SK-N-SH (cell line): ENCODE measurements around the gene SLC6A13. TPM values are rescaled to one million over a fixed set of nuclear protein-coding genes. Genes with fewer than 3 reads are reported as not detected.
"Not testable (repeated sequence)": the region's sequence is repeated elsewhere in the genome, so short reads cannot be mapped to it uniquely, and the experiment has no call there.

ENCODE experiments used
- CTCF ChIA-PET: fragments of 300-600, 350-600 bp; formaldehyde crosslinking; extraction: SDS; loops from one replicate; lab custom pipeline; 2021; lab: Yijun Ruan, JAX
- POLR2A ChIA-PET: fragments of 350-600 bp; sonication (Branson Sonifier 250); formaldehyde crosslinking; extraction: SDS; loops from one replicate; lab custom pipeline; 2020; ENCODE audit warnings: antibody characterized with exemption, inconsistent platforms; lab: Yijun Ruan, JAX
- DNase-seq: peaks from one replicate; pipeline ENCODE4 v3.0.0; 2012
- H2AFZ ChIP-seq: fragments of 200-600 bp; sonication (generic); 2 replicates; pipeline ENCODE4 v1.8.1; 2016; ENCODE audit warnings: antibody characterized with exemption, mild to moderate bottlenecking, low read depth
- H3F3A ChIP-seq: fragments of 200-600 bp; sonication (generic); replicated peaks from 2 replicates; pipeline ENCODE3; 2016; ENCODE audit warnings: antibody characterized with exemption, mild to moderate bottlenecking; ENCODE audit not compliant: insufficient read depth
- H3K27ac ChIP-seq, 2 experiments: fragments of 200-500 bp in 1 of 2; fragments of 200-600 bp in 1 of 2; sonication (Bioruptor generic) in 1 of 2; sonication (generic), shearing (Covaris generic) in 1 of 2; 2 replicates each; pipeline versions ENCODE4 v1.5.1 to v1.6.1; 2014 to 2016; ENCODE audit warnings: low read depth in 2 of 2, inconsistent platforms in 1 of 2, low read length in 1 of 2, mild to moderate bottlenecking in 1 of 2, mixed read lengths in 1 of 2
- H3K27me3 ChIP-seq: fragments of 200-600 bp; sonication (generic), shearing (Covaris generic); 2 replicates; pipeline ENCODE4 v1.6.1; 2016; ENCODE audit warnings: mixed run types; ENCODE audit not compliant: insufficient read depth
- H3K36me3 ChIP-seq, 2 experiments: fragments of 200-500 bp in 1 of 2; fragments of 200-600 bp in 1 of 2; sonication (Bioruptor generic) in 1 of 2; sonication (generic) in 1 of 2; replicated peaks in 1 of 2; 2 replicates each; pipeline versions ENCODE3 to v1.5.1; 2014 to 2016; ENCODE audit warnings: low read length in 1 of 2, mild to moderate bottlenecking in 1 of 2; ENCODE audit not compliant: insufficient read depth in 2 of 2, control insufficient read depth in 1 of 2
- H3K4me1 ChIP-seq, 2 experiments: fragments of 200-500 bp in 1 of 2; fragments of 200-600 bp in 1 of 2; sonication (Bioruptor generic) in 1 of 2; sonication (generic), shearing (Covaris generic) in 1 of 2; 2 replicates each; pipeline versions ENCODE4 v1.5.1 to v1.6.1; 2014 to 2016; ENCODE audit warnings: low read depth in 1 of 2, low read length in 1 of 2, mixed run types in 1 of 2; ENCODE audit not compliant: insufficient read depth in 2 of 2, control insufficient read depth in 1 of 2
- H3K4me2 ChIP-seq: fragments of 200-600 bp; sonication (generic), shearing (Covaris generic); 2 replicates; pipeline ENCODE4 v1.6.1; 2017; ENCODE audit warnings: mixed run types
- H3K4me3 ChIP-seq, 2 experiments: fragments of 200-500 bp in 1 of 2; fragments of 200-600 bp in 1 of 2; sonication (Bioruptor generic) in 1 of 2; sonication (generic), shearing (Covaris generic) in 1 of 2; 2 replicates each; pipeline versions ENCODE4 v1.5.1 to v1.8.1; 2014 to 2016; ENCODE audit warnings: low read depth in 2 of 2, inconsistent platforms in 1 of 2, low read length in 1 of 2, mild to moderate bottlenecking in 1 of 2, mixed read lengths in 1 of 2, moderate library complexity in 1 of 2
- H3K79me2 ChIP-seq: fragments of 200-600 bp; sonication (generic); 2 replicates; pipeline ENCODE4 v1.8.1; 2017; ENCODE audit warnings: mild to moderate bottlenecking; ENCODE audit not compliant: insufficient read depth
- H3K9ac ChIP-seq: fragments of 200-600 bp; sonication (generic); 2 replicates; pipeline ENCODE4 v1.6.1; 2017; ENCODE audit warnings: mixed run types
- H3K9me2 ChIP-seq: fragments of 200-600 bp; sonication (generic); 2 replicates; pipeline ENCODE4 v1.6.1; 2017; ENCODE audit warnings: mixed run types
- H3K9me3 ChIP-seq: fragments of 200-600 bp; sonication (generic); 2 replicates; pipeline ENCODE4 v1.6.1; 2017; ENCODE audit warnings: mixed run types, mild to moderate bottlenecking, moderate library complexity
- H4K20me1 ChIP-seq: fragments of 200-600 bp; sonication (generic); 2 replicates; pipeline ENCODE4 v1.6.1; 2017; ENCODE audit warnings: mild to moderate bottlenecking, mixed run types; ENCODE audit not compliant: insufficient read depth
- CHD2 ChIP-seq: fragments of 150-350 bp; IDR thresholded peaks from 2 replicates; pipeline ENCODE4 v1.6.1; 2018; ENCODE audit warnings: low read length; ENCODE audit not compliant: partially characterized antibody
- FOSL2 ChIP-seq: IDR thresholded peaks from 2 replicates; pipeline ENCODE4 v1.4.0; 2012; ENCODE audit warnings: low read depth, mild to moderate bottlenecking, moderate library complexity, borderline replicate concordance
- FOXM1 ChIP-seq: IDR thresholded peaks from 2 replicates; pipeline ENCODE4 v1.4.0; 2012; ENCODE audit warnings: low read depth, mild to moderate bottlenecking
- GATA2 ChIP-seq: sonication (generic); formaldehyde crosslinking; IDR thresholded peaks from 2 replicates; pipeline ENCODE4 v1.5.0; 2020; ENCODE audit warnings: mild to moderate bottlenecking, missing genetic modification reagents
- MXI1 ChIP-seq: IDR thresholded peaks from 2 replicates; pipeline ENCODE4 v1.6.1; 2012; ENCODE audit warnings: mild to moderate bottlenecking, low read depth, low read length, improper control_type of control experiment
- POLR2AphosphoS5 ChIP-seq: IDR thresholded peaks from 2 replicates; pipeline ENCODE4 v1.6.1; 2012; ENCODE audit warnings: low read depth, low read length
- RAD21 ChIP-seq: IDR thresholded peaks from 2 replicates; pipeline ENCODE4 v1.6.1; 2012; ENCODE audit warnings: mild to moderate bottlenecking, low read length
- RXRA ChIP-seq: IDR thresholded peaks from 2 replicates; pipeline ENCODE4 v1.4.0; 2012; ENCODE audit warnings: low read depth, mild to moderate bottlenecking, borderline replicate concordance
- SIN3A ChIP-seq: IDR thresholded peaks from 2 replicates; pipeline ENCODE4 v1.6.1; 2012; ENCODE audit warnings: low read depth, mild to moderate bottlenecking, low read length, moderate library complexity, borderline replicate concordance
- YY1 ChIP-seq: IDR thresholded peaks from 2 replicates; pipeline ENCODE4 v1.4.0; 2012; ENCODE audit warnings: low read depth, mild to moderate bottlenecking
- WGBS: methylation state at CpG from one replicate; pipeline ENCODE4 v1.1.6; 2017; ENCODE audit warnings: low lambda C conversion rate; 5-methylcytosine and 5-hydroxymethylcytosine counted together
- polyA plus RNA-seq, 3 experiments: library from polyadenylated mRNA; depleted of rRNA; stranded (reverse); fragments of >200 nt; gene quantifications; 2 replicates each; pipeline ENCODE4 v1.2.3, GENCODE V29; 2012
- TF ChIP-seq, protein P1 (sequence below): IDR thresholded peaks from 2 replicates; pipeline ENCODE4 v1.4.0; 2012; ENCODE audit warnings: low read depth
- TF ChIP-seq, protein P2 (sequence below): IDR thresholded peaks from 2 replicates; pipeline ENCODE4; 2012
- TF ChIP-seq, protein P3 (sequence below): IDR thresholded peaks from 2 replicates; pipeline ENCODE4 v1.4.0; 2012; ENCODE audit warnings: low read depth, borderline replicate concordance
- TF ChIP-seq, protein P4 (sequence below): fragments of 150-350 bp; IDR thresholded peaks from 2 replicates; pipeline ENCODE4 v1.6.1; 2017; ENCODE audit warnings: antibody characterized with exemption, low read length, low read depth, borderline replicate concordance

Gene SLC6A13
- polyA plus RNA-seq, 1 of the 3 experiments (the other 2 are of a cell fraction) = 0.05 TPM

DNA sequence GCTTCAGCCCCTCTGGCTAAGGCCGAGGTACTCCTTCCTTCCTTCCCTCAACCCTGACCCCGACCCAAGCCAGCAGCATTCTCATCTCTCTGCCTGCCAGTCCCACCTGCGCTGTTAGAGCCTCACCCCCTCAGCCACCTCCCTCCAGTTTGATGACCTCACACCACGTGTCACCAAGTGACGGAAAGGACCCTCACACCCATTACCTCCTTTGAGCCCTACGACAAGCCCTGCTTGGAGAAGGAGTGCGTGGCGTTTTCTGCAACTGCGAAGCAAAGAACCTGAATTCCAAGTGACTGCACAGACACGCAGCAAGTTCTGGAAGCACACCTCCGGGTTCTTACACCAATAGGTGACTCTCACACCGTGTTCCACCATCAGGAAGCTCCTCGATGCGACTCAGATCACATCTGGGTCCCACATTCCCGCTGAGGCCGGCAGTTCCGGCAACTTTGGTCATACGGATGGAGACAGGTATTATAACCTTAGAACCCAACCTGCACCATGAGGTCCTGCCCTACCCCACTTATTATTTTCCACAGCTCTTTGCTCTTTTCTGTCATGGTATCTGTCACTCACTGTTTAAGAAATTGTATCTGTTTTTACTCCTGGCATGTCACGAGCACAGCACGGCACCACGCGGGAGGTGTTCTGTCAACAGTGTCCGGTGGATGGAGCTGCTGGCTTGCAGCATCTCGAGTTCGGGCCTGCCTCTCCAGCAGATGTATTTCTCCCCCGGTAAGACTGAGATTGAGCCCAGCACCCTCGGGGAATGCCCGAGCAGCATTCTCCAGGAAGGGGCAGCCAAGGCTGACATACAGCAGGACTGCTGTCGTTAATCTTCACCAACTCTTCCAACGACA is 43.7 kb downstream of the SLC6A13 start (continued):
- TF ChIP-seq, protein P1, sequence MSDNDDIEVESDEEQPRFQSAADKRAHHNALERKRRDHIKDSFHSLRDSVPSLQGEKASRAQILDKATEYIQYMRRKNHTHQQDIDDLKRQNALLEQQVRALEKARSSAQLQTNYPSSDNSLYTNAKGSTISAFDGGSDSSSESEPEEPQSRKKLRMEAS = no peak
- TF ChIP-seq RXRA = no peak
- no peak for TF ChIP-seq SIN3A
- TF ChIP-seq, all 33 proteins: peak for 0

DNA sequence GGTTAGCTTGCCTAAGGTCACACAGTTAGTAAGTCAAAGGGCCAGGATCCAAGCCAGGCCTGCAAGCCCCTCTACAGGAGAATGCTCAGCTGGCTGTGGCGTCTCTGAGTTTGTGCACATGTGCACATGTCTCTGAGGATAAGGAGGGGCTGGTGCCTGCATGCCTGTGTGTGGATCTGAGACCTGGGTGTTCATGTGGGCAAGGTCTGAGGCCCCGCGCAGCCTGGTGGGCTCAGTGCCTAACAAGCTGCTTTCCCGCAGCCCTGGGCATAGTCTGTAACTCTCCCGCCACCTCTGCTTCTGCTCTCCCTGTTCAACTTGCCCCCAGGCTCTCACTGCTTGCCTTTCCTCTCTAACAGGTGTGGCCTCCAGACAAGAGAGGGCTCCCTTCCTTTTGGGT is 44.4 kb downstream of the SLC6A13 start:
- Histone ChIP-seq H3K79me2 (no peaks in the 10 kb centered on the region), H3K4me3 (no peak overlapping the region), H3K27me3 (no peaks in the 10 kb centered on the region), H4K20me1 (no peaks in the 10 kb centered on the region), H3K9me2 (no peaks in the 10 kb centered on the region), H2AFZ (no peak overlapping the region), H3K27ac (no peak overlapping the region), H3K9me3 (no peaks in the 10 kb centered on the region), H3F3A (no peaks in the 10 kb centered on the region), H3K4me1 (peaks cover 0 to 2% of the 10 kb centered on the region in 2 experiments; a peak in 1 of 4 replicates), H3K36me3 (no peaks in the 10 kb centered on the region), H3K4me2 (no peak overlapping the region), H3K9ac (no peak overlapping the region)
- DNase-seq = no peak
- ChIA-PET CTCF (interaction anchor here (1.5 to 2.0 kb wide), 2 partner anchors 16 to 28 kb away, joined by 3 to 13 read pairs; no protein-coding TSS in a partner anchor), POLR2A (interaction anchor here (0.6 kb wide), 1 partner anchor 29 kb away, joined by 3 read pairs; no protein-coding TSS in a partner anchor)
- TF ChIP-seq FOXM1 (no peak), MXI1 (no peak), RAD21 (no peak), GATA2 (no peak), POLR2AphosphoS5 (no peak), FOSL2 (no peak), CHD2 (no peak), YY1 (no peak)
- TF ChIP-seq, protein P2, sequence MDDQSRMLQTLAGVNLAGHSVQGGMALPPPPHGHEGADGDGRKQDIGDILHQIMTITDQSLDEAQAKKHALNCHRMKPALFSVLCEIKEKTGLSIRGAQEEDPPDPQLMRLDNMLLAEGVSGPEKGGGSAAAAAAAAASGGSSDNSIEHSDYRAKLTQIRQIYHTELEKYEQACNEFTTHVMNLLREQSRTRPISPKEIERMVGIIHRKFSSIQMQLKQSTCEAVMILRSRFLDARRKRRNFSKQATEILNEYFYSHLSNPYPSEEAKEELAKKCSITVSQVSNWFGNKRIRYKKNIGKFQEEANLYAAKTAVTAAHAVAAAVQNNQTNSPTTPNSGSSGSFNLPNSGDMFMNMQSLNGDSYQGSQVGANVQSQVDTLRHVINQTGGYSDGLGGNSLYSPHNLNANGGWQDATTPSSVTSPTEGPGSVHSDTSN = no peak
- TF ChIP-seq, protein P3, sequence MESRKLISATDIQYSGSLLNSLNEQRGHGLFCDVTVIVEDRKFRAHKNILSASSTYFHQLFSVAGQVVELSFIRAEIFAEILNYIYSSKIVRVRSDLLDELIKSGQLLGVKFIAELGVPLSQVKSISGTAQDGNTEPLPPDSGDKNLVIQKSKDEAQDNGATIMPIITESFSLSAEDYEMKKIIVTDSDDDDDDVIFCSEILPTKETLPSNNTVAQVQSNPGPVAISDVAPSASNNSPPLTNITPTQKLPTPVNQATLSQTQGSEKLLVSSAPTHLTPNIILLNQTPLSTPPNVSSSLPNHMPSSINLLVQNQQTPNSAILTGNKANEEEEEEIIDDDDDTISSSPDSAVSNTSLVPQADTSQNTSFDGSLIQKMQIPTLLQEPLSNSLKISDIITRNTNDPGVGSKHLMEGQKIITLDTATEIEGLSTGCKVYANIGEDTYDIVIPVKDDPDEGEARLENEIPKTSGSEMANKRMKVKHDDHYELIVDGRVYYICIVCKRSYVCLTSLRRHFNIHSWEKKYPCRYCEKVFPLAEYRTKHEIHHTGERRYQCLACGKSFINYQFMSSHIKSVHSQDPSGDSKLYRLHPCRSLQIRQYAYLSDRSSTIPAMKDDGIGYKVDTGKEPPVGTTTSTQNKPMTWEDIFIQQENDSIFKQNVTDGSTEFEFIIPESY = no peak
- TF ChIP-seq, protein P4, sequence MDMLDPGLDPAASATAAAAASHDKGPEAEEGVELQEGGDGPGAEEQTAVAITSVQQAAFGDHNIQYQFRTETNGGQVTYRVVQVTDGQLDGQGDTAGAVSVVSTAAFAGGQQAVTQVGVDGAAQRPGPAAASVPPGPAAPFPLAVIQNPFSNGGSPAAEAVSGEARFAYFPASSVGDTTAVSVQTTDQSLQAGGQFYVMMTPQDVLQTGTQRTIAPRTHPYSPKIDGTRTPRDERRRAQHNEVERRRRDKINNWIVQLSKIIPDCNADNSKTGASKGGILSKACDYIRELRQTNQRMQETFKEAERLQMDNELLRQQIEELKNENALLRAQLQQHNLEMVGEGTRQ = no peak
- 40% methylated on average over 3 of the region's 5 CpGs for WGBS

DNA sequence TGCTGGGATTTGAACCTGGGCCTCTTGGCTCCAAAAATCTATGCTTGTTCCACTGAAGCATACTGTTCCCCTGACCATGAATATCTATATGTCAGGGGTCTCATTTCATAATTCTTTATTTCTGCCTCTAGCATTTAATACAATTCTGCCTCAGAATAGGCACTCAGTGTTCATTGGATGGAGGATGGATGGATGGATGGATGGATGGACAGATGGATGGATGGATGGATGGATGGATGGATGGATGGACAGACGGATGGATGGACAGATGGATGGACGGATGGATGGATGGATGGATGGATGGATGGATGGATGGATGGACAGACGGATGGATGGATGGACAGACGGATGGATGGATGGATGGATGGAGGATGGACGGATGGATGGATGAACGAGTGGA is 45.6 kb downstream of the SLC6A13 start:
- H3K27me3 ChIP-seq = not testable (repeated sequence)

More for the DNA sequence above, 45.6 kb downstream of the SLC6A13 start:
- H3K27ac ChIP-seq, H3F3A ChIP-seq, H3K9ac ChIP-seq, H3K36me3 ChIP-seq, H3K9me3 ChIP-seq, H4K20me1 ChIP-seq, H2AFZ ChIP-seq, H3K9me2 ChIP-seq, H3K79me2 ChIP-seq, POLR2A ChIA-PET, H3K4me3 ChIP-seq, H3K4me2 ChIP-seq, DNase-seq, H3K4me1 ChIP-seq: not testable (repeated sequence)
- CTCF ChIA-PET = interaction anchor here (0.7 kb wide), 1 partner anchor 9 kb away, joined by 3 read pairs; no protein-coding TSS in a partner anchor
- WGBS = 51% methylated on average over 6 of the region's 6 CpGs
